GM12801 (cell line): ENCODE results near the gene SH3TC1.

Source experiments
- CTCF ChIP-seq: IDR thresholded peaks from one replicate; pipeline ENCODE4 v1.5.1; 2011; ENCODE audit warnings: control low read depth; ENCODE audit not compliant: insufficient read length; ENCODE audit errors: extremely low read depth

The SH3TC1 gene

GRCh38 chr4:8176547-8177399 lies 22.3 kb upstream of the SH3TC1 start:
- TF ChIP-seq CTCF = no peak

- no peak for TF ChIP-seq CTCF
These were observed 21.5 kb upstream of the SH3TC1 start for GRCh38 chr4:8177552-8177951.

- TF ChIP-seq CTCF = no peak
These were observed 21.1 kb upstream of the SH3TC1 start for GRCh38 chr4:8177956-8178355.

DNA sequence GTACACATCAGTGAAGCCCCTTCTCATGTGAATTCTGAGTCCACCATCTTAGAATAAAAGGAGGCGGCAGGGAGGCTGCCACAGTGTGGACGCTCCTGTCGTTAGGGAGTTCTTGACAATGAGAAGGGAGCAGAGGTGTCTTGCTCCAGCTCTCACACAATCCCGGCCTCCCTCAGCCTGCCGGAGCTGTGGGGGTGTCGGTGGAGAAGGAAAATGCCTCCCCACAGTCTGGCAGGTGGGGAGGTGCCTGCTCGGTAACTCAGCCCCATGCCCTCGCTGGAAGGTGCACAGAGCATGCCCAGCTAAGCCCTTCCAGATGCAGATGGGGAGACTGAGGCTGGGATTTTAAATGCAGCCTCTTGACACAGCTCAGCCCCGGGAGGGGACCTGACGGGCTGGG lies 20.0 kb upstream of the SH3TC1 start:
- no peak for TF ChIP-seq CTCF

- TF ChIP-seq CTCF = no peak
These were observed 19.3 kb upstream of the SH3TC1 start for GRCh38 chr4:8179771-8180170.

DNA sequence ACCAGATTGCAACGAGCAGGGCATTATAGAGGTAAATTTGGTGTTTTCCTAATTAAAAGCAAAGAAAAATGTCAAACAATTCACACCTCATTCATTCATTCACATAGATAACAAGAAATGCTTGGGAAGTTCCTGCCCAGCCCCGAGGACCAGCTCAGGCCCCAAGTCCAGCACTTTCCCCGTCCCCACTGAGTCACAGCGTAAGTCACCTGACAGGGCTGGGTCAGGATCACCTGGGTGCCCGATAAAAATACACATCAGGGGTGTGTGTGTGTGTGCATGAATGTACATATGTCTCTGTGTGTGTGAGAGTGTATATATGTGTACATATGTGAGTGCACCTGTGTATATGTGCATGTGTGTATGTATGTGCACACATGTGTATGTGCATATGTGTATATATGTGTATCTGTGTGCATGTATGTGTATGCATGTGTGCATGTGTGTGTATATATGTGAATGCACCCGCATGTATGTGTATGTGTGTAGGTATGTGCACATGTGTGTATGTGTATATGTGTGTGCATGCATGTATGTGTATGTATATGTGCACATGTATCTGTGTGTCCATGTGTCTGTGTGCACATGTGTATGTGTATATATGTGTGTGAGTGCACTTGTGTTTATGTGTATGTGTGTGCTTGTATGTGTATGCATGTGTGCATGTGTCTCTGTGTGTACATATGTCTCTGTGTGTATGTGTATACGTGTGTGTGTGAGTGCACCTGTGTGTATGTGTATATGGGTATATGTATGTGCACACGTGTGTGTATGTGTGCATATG lies 18.6 kb upstream of the SH3TC1 start:
- no peak for TF ChIP-seq CTCF

DNA sequence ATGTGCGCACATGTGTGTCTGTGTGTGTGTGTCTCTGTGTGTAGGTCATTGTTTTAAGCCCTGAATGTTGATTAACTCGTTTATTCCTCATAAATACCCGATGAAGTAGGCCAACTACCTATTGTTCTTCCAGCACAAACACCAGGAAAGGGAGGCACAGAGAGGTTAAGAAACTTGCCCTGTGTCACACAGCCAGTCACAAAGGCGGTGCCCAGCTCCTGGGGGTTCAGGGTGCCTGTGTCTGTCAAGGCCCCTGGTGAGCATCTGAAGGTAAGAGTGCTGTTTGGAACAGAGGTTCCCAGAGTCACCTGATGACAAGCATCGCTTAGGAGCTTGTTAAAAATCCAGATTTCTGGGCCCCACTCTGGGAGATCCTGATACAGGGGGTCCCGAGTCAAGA lies 18.0 kb upstream of the SH3TC1 start:
- no peak for TF ChIP-seq CTCF
